Measurements from ENCODE around the gene VANGL2.

The VANGL2 gene

GRCh38 chr1:160415696-160416290, 15.4 kb downstream of the VANGL2 start:
- Histone ChIP-seq H3K27ac (no peak overlapping the region), H3K4me3 (ENCODE audit: low read depth, low read length) (no peak overlapping the region), H3K27me3 (replicated peaks) (no peaks in the 10 kb centered on the region), H3K36me3 (replicated peaks) (no peaks in the 10 kb centered on the region)
- TF ChIP-seq CTCF (IDR thresholded peaks at IDR 0.05; ENCODE audit: low read depth, low read length, missing control alignments): no peak
- DNase-seq: no peak
- in situ Hi-C loops (cut with HindIII; ENCODE audit: low pct_ligation_motif_present, low sequenced_read_pairs): no loop called here

- Histone ChIP-seq H3K27me3 (replicated peaks) (no peaks in the 10 kb centered on the region), H3K27ac (no peak overlapping the region), H3K4me3 (ENCODE audit: low read depth, low read length) (no peak overlapping the region), H3K36me3 (replicated peaks) (no peaks in the 10 kb centered on the region)
- no peak for DNase-seq
- in situ Hi-C loops (cut with HindIII; ENCODE audit: low pct_ligation_motif_present, low sequenced_read_pairs): no loop called here
- peak; percentile 71 for TF ChIP-seq CTCF (IDR thresholded peaks at IDR 0.05; ENCODE audit: low read depth, low read length, missing control alignments)
These were observed 16.0 kb downstream of the VANGL2 start for GRCh38 chr1:160416369-160416768.

- no peak for TF ChIP-seq CTCF (IDR thresholded peaks at IDR 0.05; ENCODE audit: low read depth, low read length, missing control alignments)
- in situ Hi-C loops (cut with HindIII; ENCODE audit: low pct_ligation_motif_present, low sequenced_read_pairs): no loop called here
- H3K27me3 ChIP-seq (replicated peaks): no peaks in the 10 kb centered on the region
- no peak overlapping the region for H3K4me3 ChIP-seq (ENCODE audit: low read depth, low read length)
- no peak overlapping the region for H3K27ac ChIP-seq
- DNase-seq: no peak
- no peaks in the 10 kb centered on the region for H3K36me3 ChIP-seq (replicated peaks)
These were observed 18.1 kb downstream of the VANGL2 start for GRCh38 chr1:160418483-160418882.

- no peak for DNase-seq
- in situ Hi-C loops (cut with HindIII; ENCODE audit: low pct_ligation_motif_present, low sequenced_read_pairs): no loop called here
- no peak for TF ChIP-seq CTCF (IDR thresholded peaks at IDR 0.05; ENCODE audit: low read depth, low read length, missing control alignments)
These were observed 18.9 kb downstream of the VANGL2 start for GRCh38 chr1:160419150-160419837.

GRCh38 chr1:160419838-160420169, 19.4 kb downstream of the VANGL2 start:
- Histone ChIP-seq H3K36me3 (replicated peaks) (no peaks in the 10 kb centered on the region), H3K4me3 (ENCODE audit: low read depth, low read length) (no peak overlapping the region), H3K27me3 (replicated peaks) (no peaks in the 10 kb centered on the region), H3K27ac (no peak overlapping the region)
- in situ Hi-C loops (cut with HindIII; ENCODE audit: low pct_ligation_motif_present, low sequenced_read_pairs): no loop called here
- DNase-seq: no peak
- TF ChIP-seq CTCF (IDR thresholded peaks at IDR 0.05; ENCODE audit: low read depth, low read length, missing control alignments): no peak

More at GRCh38 chr1:160419150-160419837, 18.9 kb downstream of the VANGL2 start:
- Histone ChIP-seq H3K27ac (no peak overlapping the region), H3K27me3 (replicated peaks) (no peaks in the 10 kb centered on the region), H3K4me3 (ENCODE audit: low read depth, low read length) (no peak overlapping the region), H3K36me3 (replicated peaks) (no peaks in the 10 kb centered on the region)
